Psoas muscle (tissue), 8 donors: ENCODE results near the gene PHETA2. TPM values are rescaled to one million over a fixed set of nuclear protein-coding genes. Genes with fewer than 3 reads are reported as not detected.
"Not testable (repeated sequence)": the region's sequence is repeated elsewhere in the genome, so short reads cannot be mapped to it uniquely, and the experiment has no call there.

Experiments
- ATAC-seq, 4 donors: fragments of 200-7000 bp; cut with Tn5 transposase; one replicate each; pipeline ENCODE4 v1.9.1; 2020; ENCODE audit warnings: moderate library complexity in 3 of 4, mild to moderate bottlenecking in 2 of 4
- DNase-seq, 2 donors: peaks; one replicate each; pipeline ENCODE4 v3.0.0-alpha.2; 2020
- H3K27ac ChIP-seq: fragments of 200-600 bp; one replicate; pipeline ENCODE4 v1.8.0; 2022
- H3K27me3 ChIP-seq, 3 donors: fragments of 200-600 bp in 1 of 3; one replicate each; pipeline versions ENCODE4 v1.6.1 to v1.8.0; 2013 to 2022; ENCODE audit warnings: low read length in 2 of 3, mild to moderate bottlenecking in 2 of 3, moderate library complexity in 1 of 3; ENCODE audit not compliant: insufficient read depth in 3 of 3
- H3K36me3 ChIP-seq, 2 donors: fragments of 200-600 bp in 1 of 2; one replicate each; pipeline versions ENCODE4 v1.6.1 to v1.8.0; 2013 to 2022; ENCODE audit warnings: low read depth in 1 of 2, mild to moderate bottlenecking in 1 of 2, moderate library complexity in 1 of 2; ENCODE audit not compliant: insufficient read depth in 1 of 2
- H3K4me1 ChIP-seq: fragments of 200-600 bp; one replicate; pipeline ENCODE4 v1.8.0; 2022
- H3K4me3 ChIP-seq: fragments of 200-600 bp; one replicate; pipeline ENCODE4 v1.8.0; 2022; ENCODE audit warnings: mild to moderate bottlenecking
- H3K9me3 ChIP-seq: fragments of 200-600 bp; one replicate; pipeline ENCODE4 v1.8.0; 2022
- CTCF ChIP-seq: fragments of 200-600 bp; IDR thresholded peaks from one replicate; pipeline ENCODE4 v1.8.0; 2022; ENCODE audit warnings: antibody characterized with exemption
- WGBS, 3 donors: extraction: QIAGEN DNeasy Blood & Tissue Kit; methylation state at CpG; one replicate each; pipeline versions ENCODE4 v1.1.6 to v1.1.7; 2013; 5-methylcytosine and 5-hydroxymethylcytosine counted together
- intact Hi-C, 2 donors: fragments of 100-400 bp; cut with DNase I; formaldehyde crosslinking; loops; one replicate each; pipeline versions ENCODE4 v1.11.0 to v1.14.2; 2022
- polyA plus RNA-seq, 3 donors: library from polyadenylated mRNA; stranded (reverse); fragments of 200-250 nt; gene quantifications; one replicate each; pipeline ENCODE4 v1.2.3, GENCODE V29; 2013
- total RNA-seq, 4 donors: library from RNA; stranded (reverse); fragmentation: NEBNext Ultra II Directional in 2 of 4; extraction: Animal tissue kit (Norgen Biotek cat#: 25700) in 2 of 4; gene quantifications; one replicate each; pipeline versions ENCODE4 v1.2.1 to v1.2.4, GENCODE V29; 2021 to 2023
- donor health status: healthy with polysubstance abuse.
- donor health status: DM: no; HTN: no; CAD: no; lungs with moderate emphysema.
- donor health status: Bipolar disorder and iron deficiency.
- donor health status: healthy.
- donor health status: DM: yes; HTN: yes; CAD: no.
- donor health status: DM: no; HTN: no; CAD: no.
- donor health status: DM: no; HTN: no; CAD: no.
- donor health status: DM: yes; HTN: yes; CAD: no.

The PHETA2 gene
- total and polyA plus RNA-seq, 7 donors, result 1.4 to 2.4 (median 2.2) TPM

- Histone ChIP-seq H3K9me3 (no peaks in the 10 kb centered on the region), H3K4me1 (peaks cover 22% of the 10 kb centered on the region), H3K27me3 (no peaks in the 10 kb centered on the region), H3K4me3 (peak overlapping the region; percentile 93), H3K27ac (peak overlapping the region; percentile 98), H3K36me3 (peaks cover 2 to 17% of the 10 kb centered on the region in 2 donors)
- intact Hi-C loops, result loop anchor here (2.0 to 5.0 kb wide), 2 partner anchors 345 to 346 kb away; no protein-coding TSS in a partner anchor
- 30 to 33% (median 32%) methylated on average over 7 of the region's 7 CpGs for WGBS, 3 donors
- no peak for TF ChIP-seq CTCF
- ATAC-seq (no peak), DNase-seq (no peak)
These were observed 17.4 kb downstream of the PHETA2 start for GRCh38 chr22:42091455-42091782.

- peaks cover 19% of the 10 kb centered on the region for H3K9me3 ChIP-seq
- no peak for ATAC-seq
- no peak overlapping the region for H3K4me3 ChIP-seq
- no peak for DNase-seq
- intact Hi-C loops, result no loop called here
- no peaks in the 10 kb centered on the region for H3K27me3 ChIP-seq
- H3K36me3 ChIP-seq, result peaks cover 0 to 5% of the 10 kb centered on the region in 2 donors
- WGBS, 3 donors, result 95 to 98% (median 97%) methylated on average over 3 of the region's 3 CpGs
- TF ChIP-seq CTCF, result no peak
- no peaks in the 10 kb centered on the region for H3K4me1 ChIP-seq
- no peak overlapping the region for H3K27ac ChIP-seq
These were observed 27.2 kb downstream of the PHETA2 start for GRCh38 chr22:42101199-42101598.

- H3K4me3 ChIP-seq, H3K36me3 ChIP-seq, H3K4me1 ChIP-seq, H3K27ac ChIP-seq, DNase-seq, ATAC-seq, H3K27me3 ChIP-seq, intact Hi-C loops: not testable (repeated sequence)
- 94 to 97% (median 96%) methylated on average over 6 of the region's 6 CpGs for WGBS, 3 donors
- peaks cover 19% of the 10 kb centered on the region for H3K9me3 ChIP-seq
These were observed 30.3 kb downstream of the PHETA2 start for GRCh38 chr22:42104332-42104860.

- 71 to 76% (median 75%) methylated on average over 18 of the region's 18 CpGs for WGBS, 3 donors
- no peak for ATAC-seq
- no peak overlapping the region for H3K4me3 ChIP-seq
These were observed 34.8 kb downstream of the PHETA2 start for GRCh38 chr22:42108848-42109247.

GRCh38 chr22:42111798-42112197, 37.8 kb downstream of the PHETA2 start:
- ATAC-seq (no peak), DNase-seq (no peak)
- Histone ChIP-seq H3K36me3 (no peaks in the 10 kb centered on the region), H3K9me3 (no peaks in the 10 kb centered on the region), H3K27ac (no peak overlapping the region), H3K4me1 (peaks cover 3% of the 10 kb centered on the region), H3K4me3 (no peak overlapping the region), H3K27me3 (no peaks in the 10 kb centered on the region)
- 52 to 82% (median 58%) methylated on average over 4 of the region's 4 CpGs for WGBS, 3 donors
- no peak for TF ChIP-seq CTCF
- intact Hi-C loops, result loop anchor here (2.0 to 5.0 kb wide), 2 partner anchors 19 to 144 kb away; partner anchors contain the start of gene SEPTIN3 (in 1 of the 2)

More at GRCh38 chr22:42108848-42109247, 34.8 kb downstream of the PHETA2 start:
- Histone ChIP-seq H3K36me3 (no peaks in the 10 kb centered on the region), H3K27me3 (no peaks in the 10 kb centered on the region), H3K27ac (no peak overlapping the region), H3K4me1 (no peaks in the 10 kb centered on the region), H3K9me3 (peaks cover 5% of the 10 kb centered on the region)
- no peak for TF ChIP-seq CTCF
- intact Hi-C loops, result no loop called here
- DNase-seq, result no peak

GRCh38 chr22:42112793-42113192, 38.7 kb downstream of the PHETA2 start:
- not testable (repeated sequence) for H3K27ac ChIP-seq
- intact Hi-C loops, result loop anchor here (2.0 to 5.0 kb wide), 2 partner anchors 20 to 145 kb away; partner anchors contain the start of gene SEPTIN3 (in 1 of the 2)

More at GRCh38 chr22:42112793-42113192, 38.7 kb downstream of the PHETA2 start:
- WGBS, 3 donors, result 24 to 36% (median 26%) methylated on average over 2 to 4 of the region's 4 CpGs
- not testable (repeated sequence) for DNase-seq, ATAC-seq, H3K9me3 ChIP-seq, H3K4me3 ChIP-seq, H3K36me3 ChIP-seq, H3K4me1 ChIP-seq, H3K27me3 ChIP-seq
